Renal pelvis (tissue), 4 donors: ENCODE data around the gene FKBP4. TPM values are rescaled to one million over a fixed set of nuclear protein-coding genes. Genes with fewer than 3 reads are reported as not detected.
A peak's percentile ranks its signal among the peaks of the same experiment; 100 is the strongest.

Experiments
- DNase-seq: peaks from one replicate; pipeline ENCODE4 v3.0.0-alpha.2; 2013
- polyA plus RNA-seq, 3 donors: library from polyadenylated mRNA; unstranded; fragments of 120-200 nt; gene quantifications; one replicate each; pipeline ENCODE4 v1.2.1, GENCODE V29; 2013; ENCODE audit not compliant: insufficient read length in 3 of 3

Gene FKBP4
- polyA plus RNA-seq, 3 donors: 119 to 154 (median 129) TPM

DNA sequence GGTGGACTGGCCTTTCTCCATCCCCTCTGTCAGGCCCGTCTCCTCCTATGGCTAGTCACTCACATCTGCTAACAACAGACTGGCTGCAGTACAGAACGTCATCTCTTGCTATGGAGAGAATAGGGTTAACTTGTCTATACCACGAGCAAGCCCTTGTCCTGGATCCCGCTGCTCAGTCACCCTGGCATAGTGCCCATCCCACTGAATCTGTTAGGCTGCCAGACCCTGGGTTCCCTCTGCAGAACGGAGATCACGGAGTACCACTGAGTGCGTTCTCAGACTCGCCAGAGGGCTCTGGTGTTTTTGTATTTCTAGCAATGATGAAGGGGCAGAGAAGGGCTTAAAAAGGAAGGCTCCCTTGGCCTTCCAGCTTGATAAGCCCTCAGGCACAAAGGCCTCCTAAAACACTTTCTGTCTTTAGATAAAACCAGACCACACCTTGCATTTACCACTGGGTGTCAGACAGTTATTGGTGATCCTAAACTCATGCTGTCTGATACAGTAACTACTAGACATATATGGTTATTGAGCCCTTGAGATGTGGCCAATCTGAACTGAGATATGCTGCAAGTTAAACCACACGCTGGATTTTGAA is 46.4 kb downstream of the FKBP4 start:
- no peak for DNase-seq

GRCh38 chr12:2842948-2843347 is 48.2 kb downstream of the FKBP4 start:
- no peak for DNase-seq

DNA sequence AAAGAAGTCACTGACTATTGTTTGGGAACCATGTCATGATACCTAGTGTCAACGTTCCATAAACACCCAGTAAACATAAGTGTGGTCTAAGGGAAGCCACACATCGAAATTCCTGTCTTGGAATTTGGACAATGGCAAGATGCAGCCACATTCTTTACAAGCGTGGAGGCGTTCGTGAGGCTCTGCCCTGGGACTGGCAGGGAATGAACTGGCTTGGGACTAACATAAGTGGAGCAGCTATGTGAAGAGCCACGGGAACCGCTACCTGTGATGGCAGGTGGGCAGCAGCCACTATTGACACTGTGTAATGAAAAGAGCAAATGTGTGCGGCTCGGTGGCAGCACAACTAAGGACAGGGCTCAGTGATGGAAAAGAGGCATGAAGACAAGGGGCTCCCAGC is 50.0 kb downstream of the FKBP4 start:
- no peak for DNase-seq

DNA sequence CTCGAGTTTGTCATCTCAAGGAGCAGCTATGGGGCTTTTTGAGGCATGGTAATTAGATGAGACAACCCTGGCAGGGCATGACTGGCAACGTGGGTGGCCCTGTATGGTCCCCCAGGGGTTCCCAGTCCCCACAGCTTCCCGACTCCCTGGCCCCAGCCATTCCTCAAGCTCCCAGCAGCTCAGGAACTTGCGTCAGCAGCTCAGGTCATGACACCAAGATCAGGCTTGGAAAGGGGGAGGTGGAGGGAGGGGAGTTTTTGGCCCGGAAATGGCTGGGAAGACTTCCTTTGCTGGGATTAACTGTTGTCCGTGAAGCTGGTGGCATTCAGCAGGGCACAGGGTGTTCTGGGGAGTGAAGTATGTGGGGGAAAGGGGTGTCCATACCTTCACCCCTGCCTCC is 50.5 kb downstream of the FKBP4 start:
- DNase-seq: no peak

GRCh38 chr12:2851931-2852330 is 57.2 kb downstream of the FKBP4 start:
- no peak for DNase-seq

DNA sequence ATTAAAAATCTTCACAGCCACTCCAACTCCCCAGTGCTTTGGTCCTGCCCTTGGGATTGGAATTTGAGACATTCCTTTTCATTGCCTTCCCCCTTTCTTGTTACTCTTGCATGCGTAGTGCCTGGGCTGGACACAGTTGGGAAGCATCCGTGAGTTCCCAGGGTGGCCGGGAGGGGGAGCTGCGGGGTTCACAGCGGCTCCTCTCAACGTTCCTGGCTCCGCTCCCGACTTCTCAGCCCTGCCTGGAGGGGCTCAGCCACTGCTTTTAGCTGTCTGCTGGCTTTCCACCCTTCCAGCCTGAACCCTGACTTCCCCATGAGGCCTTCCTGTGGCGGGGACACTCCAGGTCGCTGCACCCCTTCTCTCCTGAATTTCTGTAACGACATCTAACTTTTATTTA is 58.9 kb downstream of the FKBP4 start:
- DNase-seq: peak; percentile 78

Other genes starting within 250 kb of the FKBP4 start
- 10 to 100 TPM; 62.4 to 99.0 (median 81.0) TPM for gene ITFG2, start 17.7 kb downstream of the FKBP4 start, polyA plus RNA-seq
- 10 to 100 TPM; 30.1 to 40.6 (median 32.4) TPM for gene NRIP2, start 40.1 kb downstream of the FKBP4 start, polyA plus RNA-seq
- gene TEX52, start 62.1 kb downstream of the FKBP4 start, polyA plus RNA-seq: 1 to 10 TPM in 2 of 3 donors, under 1 TPM in 1; 0.60 to 3.9 (median 2.2) TPM
- 10 to 100 TPM; 31.6 to 40.9 (median 37.4) TPM for gene FOXM1, start 82.2 kb downstream of the FKBP4 start, polyA plus RNA-seq
- 10 to 100 TPM; 40.1 to 46.4 (median 40.6) TPM for gene RHNO1, start 82.3 kb downstream of the FKBP4 start, polyA plus RNA-seq
- 10 to 100 TPM; 31.0 to 33.3 (median 31.6) TPM for gene TULP3, start 95.9 kb downstream of the FKBP4 start, polyA plus RNA-seq
- gene TEAD4, start 164.4 kb downstream of the FKBP4 start, polyA plus RNA-seq: 10 to 100 TPM; 22.3 to 24.6 (median 22.9) TPM